ENCODE results near the gene MAPT. TPM values are rescaled to one million over a fixed set of nuclear protein-coding genes. Genes with fewer than 3 reads are reported as not detected.
"Not testable (repeated sequence)": the region's sequence is repeated elsewhere in the genome, so short reads cannot be mapped to it uniquely, and the experiment has no call there.

The MAPT gene
- total RNA-seq, 1 experiment from 2014 or later: 3.1 TPM

GRCh38 chr17:45919136-45919535, 24.8 kb downstream of the MAPT start:
- Histone ChIP-seq H3K4me3 (ENCODE audit: insufficient read depth, low read depth, low read length) (no peak overlapping the region), H3K36me3 (replicated peaks; ENCODE audit: control insufficient read depth, insufficient read depth, low read length) (no peaks in the 10 kb centered on the region), H3K27me3 (ENCODE audit: control insufficient read depth, insufficient read depth, low read length) (no peaks in the 10 kb centered on the region)
- peak; percentile 54 for DNase-seq

- no peaks in the 10 kb centered on the region for H3K36me3 ChIP-seq (replicated peaks; ENCODE audit: control insufficient read depth, insufficient read depth, low read length)
- no peak for DNase-seq
- H3K4me3 ChIP-seq (ENCODE audit: insufficient read depth, low read depth, low read length): no peak overlapping the region
- no peaks in the 10 kb centered on the region for H3K27me3 ChIP-seq (ENCODE audit: control insufficient read depth, insufficient read depth, low read length)
Measured at GRCh38 chr17:45920083-45920482, 25.7 kb downstream of the MAPT start.

- Histone ChIP-seq H3K27me3 (ENCODE audit: control insufficient read depth, insufficient read depth, low read length) (no peaks in the 10 kb centered on the region), H3K36me3 (replicated peaks; ENCODE audit: control insufficient read depth, insufficient read depth, low read length) (no peaks in the 10 kb centered on the region), H3K4me3 (ENCODE audit: insufficient read depth, low read depth, low read length) (no peak overlapping the region)
- DNase-seq: no peak
Measured at GRCh38 chr17:45923511-45924268, 29.3 kb downstream of the MAPT start.

- Histone ChIP-seq H3K4me3 (ENCODE audit: insufficient read depth, low read depth, low read length) (no peak overlapping the region), H3K27me3 (ENCODE audit: control insufficient read depth, insufficient read depth, low read length) (no peaks in the 10 kb centered on the region), H3K36me3 (replicated peaks; ENCODE audit: control insufficient read depth, insufficient read depth, low read length) (no peaks in the 10 kb centered on the region)
- no peak for DNase-seq
Measured at GRCh38 chr17:45924332-45924820, 30.0 kb downstream of the MAPT start.

GRCh38 chr17:45925311-45925710, 31.0 kb downstream of the MAPT start:
- no peaks in the 10 kb centered on the region for H3K36me3 ChIP-seq (replicated peaks; ENCODE audit: control insufficient read depth, insufficient read depth, low read length)
- H3K4me3 ChIP-seq (ENCODE audit: insufficient read depth, low read depth, low read length): no peak overlapping the region
- no peaks in the 10 kb centered on the region for H3K27me3 ChIP-seq (ENCODE audit: control insufficient read depth, insufficient read depth, low read length)
- no peak for DNase-seq

GRCh38 chr17:45927247-45927646, 32.9 kb downstream of the MAPT start:
- no peaks in the 10 kb centered on the region for H3K27me3 ChIP-seq (ENCODE audit: control insufficient read depth, insufficient read depth, low read length)
- DNase-seq: no peak
- H3K36me3 ChIP-seq (replicated peaks; ENCODE audit: control insufficient read depth, insufficient read depth, low read length): no peaks in the 10 kb centered on the region
- H3K4me3 ChIP-seq (ENCODE audit: insufficient read depth, low read depth, low read length): no peak overlapping the region

GRCh38 chr17:45929344-45929743, 35.0 kb downstream of the MAPT start:
- Histone ChIP-seq H3K27me3 (ENCODE audit: control insufficient read depth, insufficient read depth, low read length) (no peaks in the 10 kb centered on the region), H3K4me3 (ENCODE audit: insufficient read depth, low read depth, low read length) (no peak overlapping the region), H3K36me3 (replicated peaks; ENCODE audit: control insufficient read depth, insufficient read depth, low read length) (no peaks in the 10 kb centered on the region)
- DNase-seq: no peak

- no peak for DNase-seq
- no peaks in the 10 kb centered on the region for H3K27me3 ChIP-seq (ENCODE audit: control insufficient read depth, insufficient read depth, low read length)
- H3K36me3 ChIP-seq (replicated peaks; ENCODE audit: control insufficient read depth, insufficient read depth, low read length): no peaks in the 10 kb centered on the region
- H3K4me3 ChIP-seq (ENCODE audit: insufficient read depth, low read depth, low read length): no peak overlapping the region
Measured at GRCh38 chr17:45930420-45930951, 36.1 kb downstream of the MAPT start.

GRCh38 chr17:45931677-45932076, 37.3 kb downstream of the MAPT start:
- DNase-seq: no peak
- Histone ChIP-seq H3K4me3 (ENCODE audit: insufficient read depth, low read depth, low read length) (no peak overlapping the region), H3K36me3 (replicated peaks; ENCODE audit: control insufficient read depth, insufficient read depth, low read length) (no peaks in the 10 kb centered on the region), H3K27me3 (ENCODE audit: control insufficient read depth, insufficient read depth, low read length) (no peaks in the 10 kb centered on the region)

GRCh38 chr17:45934044-45934979, 40.0 kb downstream of the MAPT start:
- DNase-seq: no peak
- Histone ChIP-seq H3K36me3 (replicated peaks; ENCODE audit: control insufficient read depth, insufficient read depth, low read length) (no peaks in the 10 kb centered on the region), H3K4me3 (ENCODE audit: insufficient read depth, low read depth, low read length) (no peak overlapping the region), H3K27me3 (ENCODE audit: control insufficient read depth, insufficient read depth, low read length) (no peaks in the 10 kb centered on the region)

GRCh38 chr17:45935197-45935709, 40.9 kb downstream of the MAPT start:
- no peak for DNase-seq
- Histone ChIP-seq H3K4me3 (ENCODE audit: insufficient read depth, low read depth, low read length) (no peak overlapping the region), H3K27me3 (ENCODE audit: control insufficient read depth, insufficient read depth, low read length) (no peaks in the 10 kb centered on the region), H3K36me3 (replicated peaks; ENCODE audit: control insufficient read depth, insufficient read depth, low read length) (no peaks in the 10 kb centered on the region)

GRCh38 chr17:45935710-45936509, 41.6 kb downstream of the MAPT start:
- no peaks in the 10 kb centered on the region for H3K27me3 ChIP-seq (ENCODE audit: control insufficient read depth, insufficient read depth, low read length)
- H3K4me3 ChIP-seq (ENCODE audit: insufficient read depth, low read depth, low read length): no peak overlapping the region
- no peak for DNase-seq
- no peaks in the 10 kb centered on the region for H3K36me3 ChIP-seq (replicated peaks; ENCODE audit: control insufficient read depth, insufficient read depth, low read length)

- H3K36me3 ChIP-seq (replicated peaks; ENCODE audit: control insufficient read depth, insufficient read depth, low read length): no peaks in the 10 kb centered on the region
- no peak overlapping the region for H3K4me3 ChIP-seq (ENCODE audit: insufficient read depth, low read depth, low read length)
- no peaks in the 10 kb centered on the region for H3K27me3 ChIP-seq (ENCODE audit: control insufficient read depth, insufficient read depth, low read length)
- DNase-seq: no peak
Measured at GRCh38 chr17:45936610-45937009, 42.3 kb downstream of the MAPT start.

GRCh38 chr17:45937186-45937585, 42.8 kb downstream of the MAPT start:
- not testable (repeated sequence) for DNase-seq; H3K4me3 ChIP-seq (ENCODE audit: insufficient read depth, low read depth, low read length); H3K27me3 ChIP-seq (ENCODE audit: control insufficient read depth, insufficient read depth, low read length); H3K36me3 ChIP-seq (replicated peaks; ENCODE audit: control insufficient read depth, insufficient read depth, low read length)

Data from H7 (cell line).